Natural killer cell (primary cell): Measurements from ENCODE around the gene BAK1. TPM values are rescaled to one million over a fixed set of nuclear protein-coding genes. Genes with fewer than 3 reads are reported as not detected.

Experiments used
- ATAC-seq, 3 donors: fragments of 150-1000 bp in 2 of 3; fragments of 200-7000 bp in 1 of 3; cut with Tn5 transposase; 1 replicate in 1 of 3; 2 replicates in 2 of 3; pipeline ENCODE4 v1.10.0; 2021; ENCODE audit warnings: mild to moderate bottlenecking in 2 of 3, moderate library complexity in 2 of 3
- DNase-seq, 2 donors: peaks; one replicate each; pipeline versions ENCODE4 v3.0.0 to v3.0.0-alpha.2; 2013 to 2021; ENCODE audit warnings: mixed read lengths in 1 of 2
- H3K27ac ChIP-seq: one replicate; pipeline ENCODE4 v1.5.1; 2013; ENCODE audit warnings: mild to moderate bottlenecking, low read length
- H3K27me3 ChIP-seq: one replicate; pipeline ENCODE4 v1.6.1; 2013; ENCODE audit warnings: low read length; ENCODE audit not compliant: control insufficient read depth, insufficient read depth
- H3K36me3 ChIP-seq: one replicate; pipeline ENCODE4 v1.6.1; 2013; ENCODE audit warnings: low read length; ENCODE audit not compliant: control insufficient read depth, insufficient read depth
- H3K4me1 ChIP-seq: one replicate; pipeline ENCODE4 v1.6.1; 2013; ENCODE audit warnings: low read length; ENCODE audit not compliant: control insufficient read depth, insufficient read depth
- H3K4me3 ChIP-seq: one replicate; pipeline ENCODE4 v1.5.1; 2013; ENCODE audit warnings: low read length
- H3K9me3 ChIP-seq: one replicate; pipeline ENCODE4 v1.6.1; 2013; ENCODE audit warnings: low read length; ENCODE audit not compliant: control insufficient read depth, insufficient read depth
- H3K27ac Mint-ChIP-seq, 2 donors: one replicate each; pipeline ENCODE4 v1.8.0; 2022; ENCODE audit warnings: mild to moderate bottlenecking in 2 of 2, mixed read lengths in 2 of 2, moderate library complexity in 1 of 2
- H3K27me3 Mint-ChIP-seq, 2 donors: one replicate each; pipeline ENCODE4 v1.8.0; 2022; ENCODE audit warnings: low read depth in 2 of 2, mixed read lengths in 2 of 2
- H3K36me3 Mint-ChIP-seq: one replicate; pipeline ENCODE4 v1.8.0; 2022; ENCODE audit warnings: mixed read lengths
- H3K4me1 Mint-ChIP-seq, 2 donors: one replicate each; pipeline ENCODE4 v1.8.0; 2022; ENCODE audit warnings: mixed read lengths in 2 of 2
- H3K4me3 Mint-ChIP-seq: one replicate; pipeline ENCODE4 v1.8.0; 2022; ENCODE audit warnings: mild to moderate bottlenecking, moderate library complexity, mixed read lengths
- H3K9me3 Mint-ChIP-seq, 2 donors: one replicate each; pipeline ENCODE4 v1.8.0; 2022; ENCODE audit warnings: mixed read lengths in 2 of 2
- WGBS: methylation state at CpG from one replicate; pipeline ENCODE4 v1.1.7; 2013; ENCODE audit warnings: missing lambda C conversion rate; ENCODE audit not compliant: insufficient coverage; 5-methylcytosine and 5-hydroxymethylcytosine counted together
- intact Hi-C: fragments of 100-400 bp; cut with micrococcal nuclease; formaldehyde crosslinking; loops from one replicate; pipeline ENCODE4 v1.14.2; 2022
- total RNA-seq, 4 donors: library from RNA; stranded (reverse); fragments of 120-200 nt in 1 of 4; gene quantifications; one replicate each; pipeline versions ENCODE4 v1.2.3 to v1.2.4, GENCODE V29; 2013 to 2022
- TF ChIP-seq, protein P1 (sequence below): fragments of 200-600 bp; IDR thresholded peaks from one replicate; pipeline ENCODE4 v1.8.0; 2022; ENCODE audit warnings: antibody characterized with exemption

The BAK1 gene
- total RNA-seq, 3 donors from 2014 or later (not counting 1 experiment from before 2014, with no cell fraction given): 36.3 to 49.8 (median 40.7) TPM

DNA sequence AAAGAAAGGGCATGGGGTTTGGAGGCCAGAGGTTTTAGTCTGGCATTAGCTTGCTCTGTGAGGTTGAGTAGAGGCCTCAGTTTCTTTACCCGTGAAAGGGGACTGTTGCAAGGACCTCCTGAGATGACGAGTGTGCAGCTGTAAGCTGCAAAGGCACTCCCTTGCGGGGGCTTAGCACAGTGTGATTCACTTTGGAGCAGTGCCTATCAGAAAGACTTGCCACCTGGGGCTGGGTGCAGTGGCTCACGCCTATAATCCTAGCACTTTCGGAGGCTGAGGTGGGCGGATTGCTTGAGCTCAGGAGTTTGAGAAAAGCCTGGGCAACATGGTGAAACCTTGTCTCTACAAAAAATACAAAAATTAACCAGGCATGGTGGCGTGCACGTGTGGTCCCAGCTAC is 7.5 kb upstream of the BAK1 start:
- intact Hi-C loops: no loop called here
- Histone ChIP-seq H3K9me3 (no peaks in the 10 kb centered on the region), H3K27ac (no peak overlapping the region), H3K4me1 (peaks cover 21% of the 10 kb centered on the region), H3K4me3 (no peak overlapping the region), H3K36me3 (no peaks in the 10 kb centered on the region), H3K27me3 (no peaks in the 10 kb centered on the region)
- ATAC-seq (no peak), DNase-seq (no peak)
- no peak overlapping the region for H3K27ac Mint-ChIP-seq
- TF ChIP-seq, protein P1, sequence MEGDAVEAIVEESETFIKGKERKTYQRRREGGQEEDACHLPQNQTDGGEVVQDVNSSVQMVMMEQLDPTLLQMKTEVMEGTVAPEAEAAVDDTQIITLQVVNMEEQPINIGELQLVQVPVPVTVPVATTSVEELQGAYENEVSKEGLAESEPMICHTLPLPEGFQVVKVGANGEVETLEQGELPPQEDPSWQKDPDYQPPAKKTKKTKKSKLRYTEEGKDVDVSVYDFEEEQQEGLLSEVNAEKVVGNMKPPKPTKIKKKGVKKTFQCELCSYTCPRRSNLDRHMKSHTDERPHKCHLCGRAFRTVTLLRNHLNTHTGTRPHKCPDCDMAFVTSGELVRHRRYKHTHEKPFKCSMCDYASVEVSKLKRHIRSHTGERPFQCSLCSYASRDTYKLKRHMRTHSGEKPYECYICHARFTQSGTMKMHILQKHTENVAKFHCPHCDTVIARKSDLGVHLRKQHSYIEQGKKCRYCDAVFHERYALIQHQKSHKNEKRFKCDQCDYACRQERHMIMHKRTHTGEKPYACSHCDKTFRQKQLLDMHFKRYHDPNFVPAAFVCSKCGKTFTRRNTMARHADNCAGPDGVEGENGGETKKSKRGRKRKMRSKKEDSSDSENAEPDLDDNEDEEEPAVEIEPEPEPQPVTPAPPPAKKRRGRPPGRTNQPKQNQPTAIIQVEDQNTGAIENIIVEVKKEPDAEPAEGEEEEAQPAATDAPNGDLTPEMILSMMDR: no peak
- H3K9me3 Mint-ChIP-seq: no peaks in the 10 kb centered on the region
- H3K27me3 Mint-ChIP-seq: peaks cover 4 to 5% of the 10 kb centered on the region in 2 donors
- WGBS: 92% methylated on average over 8 of the region's 8 CpGs
- no peak overlapping the region for H3K4me3 Mint-ChIP-seq
- H3K4me1 Mint-ChIP-seq: peaks cover 4 to 18% of the 10 kb centered on the region in 2 donors
- H3K36me3 Mint-ChIP-seq: no peaks in the 10 kb centered on the region

DNA sequence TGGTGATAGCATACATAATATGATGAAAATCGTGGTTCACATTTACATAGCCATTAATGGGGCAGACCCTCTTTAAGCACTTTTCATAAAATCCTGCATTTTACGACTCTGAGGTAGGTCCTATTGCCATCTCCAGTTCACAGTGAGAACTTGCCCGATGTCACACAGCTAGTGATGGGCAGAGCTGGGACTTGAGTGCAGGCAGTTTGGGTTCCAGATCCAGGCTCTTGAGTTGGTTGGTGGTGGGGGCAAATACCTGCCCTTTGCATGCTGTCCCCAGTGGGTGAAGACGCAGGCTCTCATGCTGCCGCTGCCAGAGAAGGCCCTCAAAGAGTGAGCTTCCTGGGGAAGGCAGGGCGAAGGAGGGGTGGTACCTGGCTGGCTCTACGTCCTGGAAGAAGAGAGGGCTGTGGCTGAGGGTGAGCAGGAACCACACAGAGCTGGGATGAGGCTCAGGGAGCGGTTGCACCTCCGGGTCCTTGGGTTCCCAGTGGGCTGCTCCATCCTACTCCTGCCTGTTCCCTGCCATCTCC is 6.1 kb upstream of the BAK1 start:
- no peaks in the 10 kb centered on the region for H3K9me3 ChIP-seq
- H3K4me1 ChIP-seq: peaks cover 18% of the 10 kb centered on the region
- intact Hi-C loops: no loop called here
- peak overlapping the region; percentile 20 for H3K27ac ChIP-seq
- H3K36me3 ChIP-seq: no peaks in the 10 kb centered on the region
- no peaks in the 10 kb centered on the region for H3K27me3 ChIP-seq
- H3K4me3 ChIP-seq: no peak overlapping the region
- WGBS: 80% methylated on average over 9 of the region's 9 CpGs
- Mint-ChIP-seq H3K4me3 (no peak overlapping the region), H3K9me3 (no peaks in the 10 kb centered on the region), H3K36me3 (no peaks in the 10 kb centered on the region), H3K27me3 (no peaks in the 10 kb centered on the region), H3K4me1 (peaks cover 0 to 12% of the 10 kb centered on the region in 2 donors), H3K27ac (peak overlapping the region in 1 of 2 donors; percentile 70)
- no peak for DNase-seq
- TF ChIP-seq, protein P1: no peak
- ATAC-seq: no peak

DNA sequence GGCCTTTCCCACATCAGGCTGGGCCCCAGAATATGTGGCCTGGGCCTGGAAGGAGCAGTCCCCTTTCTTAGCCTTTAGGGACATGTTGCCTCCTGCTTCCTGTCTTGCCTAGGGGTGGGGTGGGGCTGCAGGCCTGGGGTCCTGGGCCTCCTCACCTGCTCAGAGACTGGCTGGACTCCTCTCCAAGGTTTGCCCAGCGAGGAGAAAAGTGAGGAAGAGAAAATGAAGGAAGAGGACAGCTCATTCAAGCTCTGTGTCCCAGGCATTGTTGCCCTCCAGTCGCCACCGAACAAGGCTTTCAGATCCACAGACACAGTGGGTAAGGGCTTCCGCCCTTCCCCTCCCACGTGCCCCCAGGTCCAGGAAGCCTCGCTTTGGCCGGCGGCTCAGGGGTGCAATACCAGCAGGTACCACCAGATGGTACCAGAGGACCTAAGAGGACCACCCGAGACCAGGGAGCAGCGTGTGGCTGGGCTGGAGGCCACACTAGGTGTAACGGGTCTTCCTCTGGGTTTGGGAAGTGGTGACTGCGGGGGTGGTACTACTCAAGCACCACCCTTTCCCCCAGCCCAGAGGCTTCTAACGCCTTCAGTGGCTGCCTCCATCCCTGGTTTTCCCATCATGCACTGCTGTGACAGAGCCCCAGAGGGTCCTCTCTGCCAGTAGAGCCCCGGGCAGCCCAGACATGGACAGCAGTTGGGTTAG is 5.5 kb upstream of the BAK1 start:
- Histone ChIP-seq H3K9me3 (no peaks in the 10 kb centered on the region), H3K4me3 (no peak overlapping the region), H3K36me3 (no peaks in the 10 kb centered on the region), H3K27ac (peak overlapping the region; percentile 20), H3K4me1 (peaks cover 18% of the 10 kb centered on the region), H3K27me3 (no peaks in the 10 kb centered on the region)
- Mint-ChIP-seq H3K27me3 (no peaks in the 10 kb centered on the region), H3K27ac (peak overlapping the region; percentile 54 to 70), H3K9me3 (no peaks in the 10 kb centered on the region), H3K4me1 (peaks cover 0 to 12% of the 10 kb centered on the region in 2 donors), H3K4me3 (no peak overlapping the region), H3K36me3 (no peaks in the 10 kb centered on the region)
- ATAC-seq: peak; percentile 93 to 98 (median 97)
- TF ChIP-seq, protein P1: peak; percentile 100
- 13% methylated on average over 13 of the region's 14 CpGs for WGBS
- peak; percentile 90 to 93 for DNase-seq
- intact Hi-C loops: loop anchor here (1.0 kb wide), 3 partner anchors 47 to 159 kb away; no protein-coding TSS in a partner anchor
